Measurements from ENCODE around the gene HEXIM2. TPM values are rescaled to one million over a fixed set of nuclear protein-coding genes. Genes with fewer than 3 reads are reported as not detected.

Gene HEXIM2
- total RNA-seq, 4 donors from 2014 or later = 3.0 to 11.6 (median 7.6) TPM; not detected in 1

DNA sequence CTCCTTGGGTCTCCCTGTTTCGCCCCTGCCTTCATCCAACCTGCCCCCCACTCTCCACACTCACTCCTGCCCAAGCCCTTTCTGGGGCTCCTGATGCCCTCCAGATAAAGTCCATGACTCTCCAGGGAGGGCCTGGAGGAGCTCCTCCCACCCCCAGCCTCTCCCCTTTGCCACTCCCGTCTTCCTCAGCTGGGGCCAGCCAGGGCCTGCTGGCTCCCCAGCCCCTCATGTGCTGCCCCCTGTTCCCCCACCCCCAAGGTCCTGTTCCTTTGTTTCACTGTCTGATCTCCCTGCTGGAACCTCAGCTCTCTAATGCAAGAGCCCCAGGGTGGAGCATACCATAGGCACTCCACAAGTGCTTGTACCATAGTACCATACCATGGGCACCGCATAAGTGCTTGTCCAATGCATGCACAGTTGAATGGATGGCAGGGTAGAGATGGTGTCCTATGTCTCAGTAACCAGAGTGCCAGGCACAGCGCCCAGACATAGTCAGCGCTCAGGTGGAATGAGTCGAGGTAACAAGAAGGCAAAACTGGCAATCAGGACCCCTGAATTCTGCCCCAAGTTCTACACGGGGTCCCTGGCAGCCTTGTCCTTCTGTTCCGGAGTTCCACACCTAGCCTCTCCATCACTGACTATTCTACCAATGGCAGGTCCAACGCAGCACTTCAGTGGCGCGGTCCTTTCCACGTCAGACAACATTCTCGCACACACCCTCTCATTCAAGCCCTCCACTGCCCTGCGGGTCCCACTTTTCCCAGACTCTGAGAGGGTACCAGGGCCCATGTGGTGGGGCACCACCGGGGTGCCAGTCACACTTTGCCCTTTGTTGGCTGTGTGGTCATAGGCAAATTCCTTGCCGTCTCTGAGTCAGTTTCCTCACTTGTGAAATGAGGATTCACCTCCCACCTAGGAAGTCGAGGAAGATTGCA lies 30.7 kb upstream of the HEXIM2 start:
- Histone ChIP-seq H3K4me3 (peak overlapping the region; percentile 89 to 99), H3K9me3 (no peaks in the 10 kb centered on the region), H3K4me1 (peaks cover 9 to 20% of the 10 kb centered on the region in 2 donors), H3K36me3 (no peaks in the 10 kb centered on the region), H3K27me3 (no peaks in the 10 kb centered on the region), H3K27ac (peak overlapping the region; percentile 81 to 97)
- intact Hi-C loops (cut with DNase I; ENCODE audit: low total_unique reads) = no loop called here
- TF ChIP-seq, protein P1, sequence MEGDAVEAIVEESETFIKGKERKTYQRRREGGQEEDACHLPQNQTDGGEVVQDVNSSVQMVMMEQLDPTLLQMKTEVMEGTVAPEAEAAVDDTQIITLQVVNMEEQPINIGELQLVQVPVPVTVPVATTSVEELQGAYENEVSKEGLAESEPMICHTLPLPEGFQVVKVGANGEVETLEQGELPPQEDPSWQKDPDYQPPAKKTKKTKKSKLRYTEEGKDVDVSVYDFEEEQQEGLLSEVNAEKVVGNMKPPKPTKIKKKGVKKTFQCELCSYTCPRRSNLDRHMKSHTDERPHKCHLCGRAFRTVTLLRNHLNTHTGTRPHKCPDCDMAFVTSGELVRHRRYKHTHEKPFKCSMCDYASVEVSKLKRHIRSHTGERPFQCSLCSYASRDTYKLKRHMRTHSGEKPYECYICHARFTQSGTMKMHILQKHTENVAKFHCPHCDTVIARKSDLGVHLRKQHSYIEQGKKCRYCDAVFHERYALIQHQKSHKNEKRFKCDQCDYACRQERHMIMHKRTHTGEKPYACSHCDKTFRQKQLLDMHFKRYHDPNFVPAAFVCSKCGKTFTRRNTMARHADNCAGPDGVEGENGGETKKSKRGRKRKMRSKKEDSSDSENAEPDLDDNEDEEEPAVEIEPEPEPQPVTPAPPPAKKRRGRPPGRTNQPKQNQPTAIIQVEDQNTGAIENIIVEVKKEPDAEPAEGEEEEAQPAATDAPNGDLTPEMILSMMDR (IDR thresholded peaks at IDR 0.05) = no peak
- no peak for TF ChIP-seq POLR2A (IDR thresholded peaks at IDR 0.05)
- DNase-seq = no peak

DNA sequence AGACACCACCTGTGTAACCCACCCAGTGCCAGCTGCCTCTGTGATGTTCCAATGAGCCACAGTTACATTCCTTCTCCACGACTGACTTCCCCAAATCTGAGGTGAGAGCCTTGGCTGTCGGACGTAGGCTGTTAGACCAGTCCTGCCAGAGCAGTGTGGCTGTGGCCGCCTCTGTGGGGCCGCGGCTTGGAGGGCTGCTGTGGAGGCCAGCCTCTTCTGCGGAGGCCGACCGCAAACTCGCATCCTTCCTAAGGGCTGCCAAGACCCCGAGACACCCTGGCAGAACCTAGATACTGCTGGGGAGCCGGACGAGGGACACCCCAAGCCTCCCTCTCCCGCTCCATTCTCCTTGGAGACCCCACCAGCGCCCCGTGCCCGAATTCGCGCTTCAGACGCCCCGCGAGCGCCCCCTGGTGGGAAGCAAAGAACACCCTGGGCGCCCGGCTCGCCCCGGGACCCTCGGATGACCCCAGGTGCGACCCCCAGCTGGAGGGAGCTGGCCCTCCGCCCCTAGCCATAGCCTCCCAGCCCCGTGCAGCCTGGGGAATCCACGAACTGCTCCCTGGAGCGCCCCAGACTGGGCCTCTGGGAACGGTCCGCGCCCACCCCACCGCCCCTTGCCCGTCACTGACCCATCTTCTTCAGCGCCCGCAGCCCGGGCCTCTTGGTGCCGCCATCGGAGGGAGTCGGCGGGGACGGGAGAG lies 29.9 kb upstream of the HEXIM2 start:
- Histone ChIP-seq H3K36me3 (no peaks in the 10 kb centered on the region), H3K27ac (peak overlapping the region; percentile 97 to 99), H3K4me3 (peak overlapping the region; percentile 89 to 99), H3K27me3 (no peaks in the 10 kb centered on the region), H3K4me1 (peaks cover 13 to 20% of the 10 kb centered on the region in 2 donors), H3K9me3 (no peaks in the 10 kb centered on the region)
- TF ChIP-seq POLR2A (IDR thresholded peaks at IDR 0.05) = no peak
- TF ChIP-seq, protein P1 (IDR thresholded peaks at IDR 0.05) = peak; percentile 70 to 87 (median 76)
- DNase-seq = peak; percentile 63 to 67
- intact Hi-C loops (cut with DNase I; ENCODE audit: low total_unique reads) = no loop called here

DNA sequence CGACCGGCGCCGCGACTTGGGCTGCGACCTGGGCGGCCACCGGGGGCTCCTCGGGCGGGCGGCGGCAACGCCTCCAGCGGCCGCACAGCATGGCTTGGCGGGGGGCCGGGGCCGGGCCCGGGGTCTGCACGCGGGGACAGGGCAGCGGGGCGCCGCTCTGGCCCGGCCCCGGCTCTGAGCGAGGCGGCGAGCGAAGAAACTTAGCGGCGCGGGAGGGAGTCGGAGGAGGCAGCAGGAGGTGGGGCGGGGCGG lies 29.4 kb upstream of the HEXIM2 start, which contains the start of gene PLCD3:
PLCD3 (minus strand) TSS at position 196 of the 252 bp plus-strand sequence; CDS start at position 91, 105 bp downstream.
- peaks cover 13 to 20% of the 10 kb centered on the region in 2 donors for H3K4me1 ChIP-seq
- intact Hi-C loops (cut with DNase I; ENCODE audit: low total_unique reads) = no loop called here
- no peak for DNase-seq
- peak within 1 kb of the TSS; percentile 97 to 99 for H3K27ac ChIP-seq
- no peaks in the 10 kb centered on the region for H3K9me3 ChIP-seq
- no peaks in the 10 kb centered on the region for H3K27me3 ChIP-seq
- H3K4me3 ChIP-seq = peak within 1 kb of the TSS; percentile 89 to 99
- TF ChIP-seq POLR2A (IDR thresholded peaks at IDR 0.05) = no peak
- TF ChIP-seq, protein P1 (IDR thresholded peaks at IDR 0.05) = no peak
- H3K36me3 ChIP-seq = no peaks in the 10 kb centered on the region

DNA sequence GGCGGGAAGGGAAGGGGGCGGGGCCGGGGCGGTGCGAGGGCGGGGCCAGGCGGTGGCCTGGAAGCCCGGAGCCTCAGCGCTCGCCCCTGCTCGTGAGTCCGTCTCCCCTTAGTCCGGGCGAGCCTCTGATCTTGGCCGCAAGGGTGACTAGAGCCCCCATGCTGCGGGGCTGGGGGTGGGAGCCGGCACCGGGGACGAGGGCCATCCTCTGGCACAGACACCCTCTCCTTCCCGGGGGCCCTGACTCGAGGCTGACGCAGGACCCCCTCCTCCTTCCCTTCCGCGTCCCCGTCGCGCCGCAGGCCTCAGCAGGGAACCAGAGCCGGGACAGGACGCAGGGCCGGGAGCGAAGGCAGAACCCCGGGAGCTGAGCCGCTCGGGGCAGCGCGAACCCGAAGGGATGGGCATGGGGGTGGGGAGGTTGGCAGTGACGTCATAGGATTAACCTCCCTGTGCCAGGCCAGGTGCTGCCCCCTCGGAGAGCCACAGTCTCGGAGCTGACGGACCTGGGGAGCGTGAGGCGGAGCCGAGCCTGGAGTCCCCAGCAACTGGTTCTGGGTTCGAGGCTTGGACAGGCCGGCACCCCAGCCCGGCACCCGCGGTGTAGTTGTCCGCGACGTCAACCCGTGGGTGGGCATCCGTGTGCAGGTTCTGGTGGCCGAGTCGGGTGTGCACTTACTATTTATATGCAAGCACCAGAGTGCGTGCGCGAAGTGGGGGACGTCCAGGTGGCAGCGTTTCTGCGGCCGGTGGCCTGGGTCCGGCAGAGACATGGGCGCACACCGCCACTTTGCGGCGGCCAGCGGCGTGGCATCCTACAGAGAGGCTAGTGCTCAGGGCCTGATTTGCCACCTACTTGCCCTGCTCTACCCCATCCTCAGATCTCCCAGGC lies 28.9 kb upstream of the HEXIM2 start:
- no peaks in the 10 kb centered on the region for H3K27me3 ChIP-seq
- H3K4me1 ChIP-seq = peaks cover 13 to 15% of the 10 kb centered on the region in 2 donors
- DNase-seq = peak; percentile 81 to 83
- no peaks in the 10 kb centered on the region for H3K36me3 ChIP-seq
- TF ChIP-seq, protein P1 (IDR thresholded peaks at IDR 0.05) = peak; percentile 77 to 91 (median 89)
- peak; percentile 46 to 76 for TF ChIP-seq POLR2A (IDR thresholded peaks at IDR 0.05)
- H3K4me3 ChIP-seq = peak overlapping the region; percentile 89 to 99
- H3K9me3 ChIP-seq = no peaks in the 10 kb centered on the region
- intact Hi-C loops (cut with DNase I; ENCODE audit: low total_unique reads) = no loop called here
- peak overlapping the region; percentile 97 to 99 for H3K27ac ChIP-seq
